Measurements from ENCODE around the gene IGSF9B. TPM values are rescaled to one million over a fixed set of nuclear protein-coding genes. Genes with fewer than 3 reads are reported as not detected.

IGSF9B gene
- total RNA-seq, 1 donor from 2014 or later = 5.5 TPM

GRCh38 chr11:133924661-133925060 lies 32.1 kb downstream of the IGSF9B start:
- Histone ChIP-seq H3K9me3 (no peaks in the 10 kb centered on the region), H3K4me1 (peaks cover 14% of the 10 kb centered on the region), H3K36me3 (no peaks in the 10 kb centered on the region), H3K27ac (no peak overlapping the region), H3K4me3 (no peak overlapping the region), H3K27me3 (ENCODE audit: low read depth) (peaks cover 5% of the 10 kb centered on the region)
- intact Hi-C loops (cut with DNase I) = no loop called here
- ATAC-seq = no peak
- TF ChIP-seq, protein P1, sequence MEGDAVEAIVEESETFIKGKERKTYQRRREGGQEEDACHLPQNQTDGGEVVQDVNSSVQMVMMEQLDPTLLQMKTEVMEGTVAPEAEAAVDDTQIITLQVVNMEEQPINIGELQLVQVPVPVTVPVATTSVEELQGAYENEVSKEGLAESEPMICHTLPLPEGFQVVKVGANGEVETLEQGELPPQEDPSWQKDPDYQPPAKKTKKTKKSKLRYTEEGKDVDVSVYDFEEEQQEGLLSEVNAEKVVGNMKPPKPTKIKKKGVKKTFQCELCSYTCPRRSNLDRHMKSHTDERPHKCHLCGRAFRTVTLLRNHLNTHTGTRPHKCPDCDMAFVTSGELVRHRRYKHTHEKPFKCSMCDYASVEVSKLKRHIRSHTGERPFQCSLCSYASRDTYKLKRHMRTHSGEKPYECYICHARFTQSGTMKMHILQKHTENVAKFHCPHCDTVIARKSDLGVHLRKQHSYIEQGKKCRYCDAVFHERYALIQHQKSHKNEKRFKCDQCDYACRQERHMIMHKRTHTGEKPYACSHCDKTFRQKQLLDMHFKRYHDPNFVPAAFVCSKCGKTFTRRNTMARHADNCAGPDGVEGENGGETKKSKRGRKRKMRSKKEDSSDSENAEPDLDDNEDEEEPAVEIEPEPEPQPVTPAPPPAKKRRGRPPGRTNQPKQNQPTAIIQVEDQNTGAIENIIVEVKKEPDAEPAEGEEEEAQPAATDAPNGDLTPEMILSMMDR (IDR thresholded peaks at IDR 0.05) = no peak
- no peak for DNase-seq

- H3K36me3 ChIP-seq = no peaks in the 10 kb centered on the region
- ATAC-seq (no peak), DNase-seq (no peak)
- peaks cover 26% of the 10 kb centered on the region for H3K27me3 ChIP-seq (ENCODE audit: low read depth)
- H3K4me3 ChIP-seq = no peak overlapping the region
- H3K4me1 ChIP-seq = no peaks in the 10 kb centered on the region
- no peak overlapping the region for H3K27ac ChIP-seq
- intact Hi-C loops (cut with DNase I) = no loop called here
- TF ChIP-seq, protein P1 (IDR thresholded peaks at IDR 0.05) = no peak
- H3K9me3 ChIP-seq = no peaks in the 10 kb centered on the region
Observed at GRCh38 chr11:133922078-133922870, 34.5 kb downstream of the IGSF9B start.

GRCh38 chr11:133921513-133921912 lies 35.3 kb downstream of the IGSF9B start:
- ATAC-seq = no peak
- peaks cover 26% of the 10 kb centered on the region for H3K27me3 ChIP-seq (ENCODE audit: low read depth)
- H3K4me1 ChIP-seq = no peaks in the 10 kb centered on the region
- H3K27ac ChIP-seq = no peak overlapping the region
- H3K4me3 ChIP-seq = no peak overlapping the region
- no peaks in the 10 kb centered on the region for H3K9me3 ChIP-seq
- no peaks in the 10 kb centered on the region for H3K36me3 ChIP-seq
- intact Hi-C loops (cut with DNase I) = no loop called here
- TF ChIP-seq, protein P1 (IDR thresholded peaks at IDR 0.05) = no peak
- no peak for DNase-seq

GRCh38 chr11:133921026-133921425 lies 35.7 kb downstream of the IGSF9B start:
- DNase-seq = no peak
- no peaks in the 10 kb centered on the region for H3K36me3 ChIP-seq
- no peak for ATAC-seq

GRCh38 chr11:133920109-133920990 lies 36.4 kb downstream of the IGSF9B start:
- H3K36me3 ChIP-seq = no peaks in the 10 kb centered on the region
- intact Hi-C loops (cut with DNase I) = no loop called here
- TF ChIP-seq, protein P1 (IDR thresholded peaks at IDR 0.05) = no peak
- DNase-seq = no peak
- H3K4me3 ChIP-seq = no peak overlapping the region
- no peak overlapping the region for H3K27ac ChIP-seq
- no peak for ATAC-seq
- H3K9me3 ChIP-seq = no peaks in the 10 kb centered on the region
- no peaks in the 10 kb centered on the region for H3K4me1 ChIP-seq
- peaks cover 26% of the 10 kb centered on the region for H3K27me3 ChIP-seq (ENCODE audit: low read depth)

More at GRCh38 chr11:133921026-133921425, 35.7 kb downstream of the IGSF9B start:
- intact Hi-C loops (cut with DNase I) = no loop called here
- H3K4me3 ChIP-seq = no peak overlapping the region
- H3K4me1 ChIP-seq = no peaks in the 10 kb centered on the region
- no peaks in the 10 kb centered on the region for H3K9me3 ChIP-seq
- H3K27me3 ChIP-seq (ENCODE audit: low read depth) = peaks cover 26% of the 10 kb centered on the region
- no peak overlapping the region for H3K27ac ChIP-seq
- TF ChIP-seq, protein P1 (IDR thresholded peaks at IDR 0.05) = no peak

Measured in lower lobe of right lung (tissue), 2 donors.